Measurements from ENCODE around the gene ITPR1.

ITPR1 gene

GRCh38 chr3:4720316-4721075 lies 227.3 kb downstream of the ITPR1 start:
- DNase-seq (no peak), ATAC-seq (no peak)

- DNase-seq (no peak), ATAC-seq (peak; percentile 17)
Measured at GRCh38 chr3:4721511-4721911, 228.4 kb downstream of the ITPR1 start.

GRCh38 chr3:4722103-4722502 lies 229.0 kb downstream of the ITPR1 start:
- ATAC-seq, result peak; percentile 76
- peak; percentile 19 for DNase-seq

- ATAC-seq, result no peak
Measured at GRCh38 chr3:4724051-4724629, 231.0 kb downstream of the ITPR1 start.

GRCh38 chr3:4726549-4726948 lies 233.4 kb downstream of the ITPR1 start:
- DNase-seq, result no peak
- no peak for ATAC-seq

More at GRCh38 chr3:4724051-4724629, 231.0 kb downstream of the ITPR1 start:
- no peak for DNase-seq

- DNase-seq (no peak), ATAC-seq (no peak)
Measured at GRCh38 chr3:4729061-4729973, 236.2 kb downstream of the ITPR1 start.

GRCh38 chr3:4730719-4731118 lies 237.6 kb downstream of the ITPR1 start:
- ATAC-seq (no peak), DNase-seq (no peak)

- no peak for ATAC-seq
- no peak for DNase-seq
Measured at GRCh38 chr3:4731543-4732111, 238.5 kb downstream of the ITPR1 start.

GRCh38 chr3:4732925-4733324 lies 239.8 kb downstream of the ITPR1 start:
- DNase-seq (no peak), ATAC-seq (no peak)

GRCh38 chr3:4734454-4734853 lies 241.3 kb downstream of the ITPR1 start:
- ATAC-seq, result no peak

GRCh38 chr3:4735243-4735642 lies 242.1 kb downstream of the ITPR1 start:
- ATAC-seq (no peak), DNase-seq (no peak)

More at GRCh38 chr3:4734454-4734853, 241.3 kb downstream of the ITPR1 start:
- no peak for DNase-seq

- ATAC-seq (no peak), DNase-seq (no peak)
Measured at GRCh38 chr3:4736284-4736861, 243.2 kb downstream of the ITPR1 start.

GRCh38 chr3:4738737-4739274 lies 245.7 kb downstream of the ITPR1 start:
- peak; percentile 52 for ATAC-seq
- peak; percentile 34 for DNase-seq

GRCh38 chr3:4739289-4740236 lies 246.4 kb downstream of the ITPR1 start:
- DNase-seq, result peak; percentile 34
- peak; percentile 43 for ATAC-seq

GRCh38 chr3:4740397-4741105 lies 247.4 kb downstream of the ITPR1 start:
- DNase-seq, result peak; percentile 28
- no peak for ATAC-seq

GRCh38 chr3:4741106-4741403 lies 247.9 kb downstream of the ITPR1 start:
- no peak for DNase-seq
- ATAC-seq, result no peak

- peak; percentile 24 for ATAC-seq
- peak; percentile 32 for DNase-seq
Measured at GRCh38 chr3:4741404-4742307, 248.5 kb downstream of the ITPR1 start.

- ATAC-seq (no peak), DNase-seq (no peak)
Measured at GRCh38 chr3:4742359-4742758, 249.2 kb downstream of the ITPR1 start.

- ATAC-seq, result no peak
- no peak for DNase-seq
Measured at GRCh38 chr3:4743371-4743770, 250.2 kb downstream of the ITPR1 start.
